ENCODE data around the gene POLR2E. TPM values are rescaled to one million over a fixed set of nuclear protein-coding genes. Genes with fewer than 3 reads are reported as not detected.

Gene POLR2E
- polyA plus RNA-seq, 3 donors, result 183 to 222 (median 195) TPM

- Histone ChIP-seq H3K4me1 (ENCODE audit: control insufficient read depth in 1 of 2, insufficient read depth in 2 of 2, low read length in 2 of 2) (peaks cover 16 to 26% of the 10 kb centered on the region in 2 donors), H4K20me1 (ENCODE audit: insufficient read depth, low read length) (peaks cover 86% of the 10 kb centered on the region), H3K9ac (ENCODE audit: insufficient read depth, low read length, poor library complexity, severe bottlenecking) (no peak overlapping the region), H3K36me3 (replicated peaks in 1 of 2; ENCODE audit: control insufficient read depth in 1 of 2, insufficient read depth in 2 of 2, low read length in 2 of 2) (peaks cover 61 to 79% of the 10 kb centered on the region in 2 donors), H3K27ac (ENCODE audit: low read depth in 1 of 2, low read length in 2 of 2) (no peak overlapping the region), H3K4me2 (replicated peaks; ENCODE audit: extremely low read depth, low read length, poor library complexity, severe bottlenecking) (no peak overlapping the region), H3K4me3 (replicated peaks in 1 of 3; ENCODE audit: low read depth in 2 of 3, low read length in 3 of 3) (no peak overlapping the region), H3K9me3 (replicated peaks in 1 of 2; ENCODE audit: control insufficient read depth in 1 of 2, insufficient read depth in 1 of 2, low read length in 2 of 2) (no peaks in the 10 kb centered on the region), H3K79me2 (ENCODE audit: insufficient read depth, low read length) (no peaks in the 10 kb centered on the region), H3K27me3 (ENCODE audit: control insufficient read depth in 2 of 2, insufficient read depth in 2 of 2, low read length in 2 of 2) (no peaks in the 10 kb centered on the region), H2AFZ (ENCODE audit: insufficient read depth, low read depth, low read length, poor library complexity, severe bottlenecking) (no peak overlapping the region)
- Mint-ChIP-seq H3K27ac (no peak overlapping the region), H3K9me3 (no peaks in the 10 kb centered on the region), H3K27me3 (ENCODE audit: low read depth in 3 of 3) (no peaks in the 10 kb centered on the region), H3K4me3 (no peak overlapping the region), H3K36me3 (peaks cover 15 to 62% of the 10 kb centered on the region in 2 donors), H3K4me1 (peaks cover 9% of the 10 kb centered on the region)
- TF ChIP-seq CTCF (IDR thresholded peaks at IDR 0.05), result no peak
- intact Hi-C loops (cut with micrococcal nuclease), result loop anchor here (5.0 kb wide), 2 partner anchors 81 to 131 kb away; partner anchors contain the start of gene ATP5F1D (in 1 of the 2)
- 96% methylated on average over 9 of the region's 18 CpGs for WGBS (ENCODE audit: insufficient coverage)
- DNase-seq, result no peak
These were observed 16.6 kb upstream of the POLR2E start for GRCh38 chr19:1111641-1112267.

GRCh38 chr19:1110809-1111640 lies 15.8 kb upstream of the POLR2E start:
- H3K4me3 ChIP-seq (replicated peaks in 1 of 3; ENCODE audit: low read depth in 2 of 3, low read length in 3 of 3), result no peak overlapping the region
- peaks cover 61 to 79% of the 10 kb centered on the region in 2 donors for H3K36me3 ChIP-seq (replicated peaks in 1 of 2; ENCODE audit: control insufficient read depth in 1 of 2, insufficient read depth in 2 of 2, low read length in 2 of 2)
- no peak for DNase-seq
- H3K9ac ChIP-seq (ENCODE audit: insufficient read depth, low read length, poor library complexity, severe bottlenecking), result no peak overlapping the region
- no peak for TF ChIP-seq CTCF (IDR thresholded peaks at IDR 0.05)
- H3K4me2 ChIP-seq (replicated peaks; ENCODE audit: extremely low read depth, low read length, poor library complexity, severe bottlenecking), result no peak overlapping the region
- no peak overlapping the region for H2AFZ ChIP-seq (ENCODE audit: insufficient read depth, low read depth, low read length, poor library complexity, severe bottlenecking)
- H3K27ac ChIP-seq (ENCODE audit: low read depth in 1 of 2, low read length in 2 of 2), result no peak overlapping the region
- peaks cover 86% of the 10 kb centered on the region for H4K20me1 ChIP-seq (ENCODE audit: insufficient read depth, low read length)
- H3K9me3 Mint-ChIP-seq, result no peaks in the 10 kb centered on the region
- 86% methylated on average over 9 of the region's 18 CpGs for WGBS (ENCODE audit: insufficient coverage)
- no peaks in the 10 kb centered on the region for H3K27me3 Mint-ChIP-seq (ENCODE audit: low read depth in 3 of 3)
- H3K79me2 ChIP-seq (ENCODE audit: insufficient read depth, low read length), result peaks cover 3% of the 10 kb centered on the region
- H3K9me3 ChIP-seq (replicated peaks in 1 of 2; ENCODE audit: control insufficient read depth in 1 of 2, insufficient read depth in 1 of 2, low read length in 2 of 2), result no peaks in the 10 kb centered on the region
- H3K4me1 Mint-ChIP-seq, result peaks cover 13% of the 10 kb centered on the region
- no peak overlapping the region for H3K4me3 Mint-ChIP-seq
- intact Hi-C loops (cut with micrococcal nuclease), result loop anchor here (5.0 kb wide), 2 partner anchors 81 to 131 kb away; partner anchors contain the start of gene ATP5F1D (in 1 of the 2)
- H3K27me3 ChIP-seq (ENCODE audit: control insufficient read depth in 2 of 2, insufficient read depth in 2 of 2, low read length in 2 of 2), result no peaks in the 10 kb centered on the region
- H3K27ac Mint-ChIP-seq, result no peak overlapping the region
- H3K4me1 ChIP-seq (ENCODE audit: control insufficient read depth in 1 of 2, insufficient read depth in 2 of 2, low read length in 2 of 2), result peaks cover 19 to 33% of the 10 kb centered on the region in 2 donors
- peaks cover 17 to 62% of the 10 kb centered on the region in 2 donors for H3K36me3 Mint-ChIP-seq
